NB4 (cell line): Measurements from ENCODE around the gene TDRD10.

Experiments used
- DNase-seq: peaks from one replicate; pipeline ENCODE4 v3.0.0; 2010; ENCODE audit warnings: low read depth
- H3K4me3 ChIP-seq: one replicate; pipeline ENCODE4 v1.5.1; 2011; ENCODE audit warnings: mild to moderate bottlenecking, low read depth, low read length, moderate library complexity
- CTCF ChIP-seq: IDR thresholded peaks from one replicate; pipeline ENCODE4 v1.5.1; 2012; ENCODE audit warnings: low read depth, low read length
- MAX ChIP-seq: IDR thresholded peaks from 2 replicates; pipeline ENCODE4 v1.6.1; 2011; ENCODE audit warnings: low read depth, low read length
- MYC ChIP-seq: IDR thresholded peaks from 2 replicates; pipeline ENCODE4 v1.6.1; 2011; ENCODE audit warnings: low read depth, low read length
- POLR2A ChIP-seq: IDR thresholded peaks from 2 replicates; pipeline ENCODE4 v1.6.1; 2011; ENCODE audit warnings: mild to moderate bottlenecking; ENCODE audit not compliant: insufficient read length; ENCODE audit errors: extremely low read depth

TDRD10 gene

DNA sequence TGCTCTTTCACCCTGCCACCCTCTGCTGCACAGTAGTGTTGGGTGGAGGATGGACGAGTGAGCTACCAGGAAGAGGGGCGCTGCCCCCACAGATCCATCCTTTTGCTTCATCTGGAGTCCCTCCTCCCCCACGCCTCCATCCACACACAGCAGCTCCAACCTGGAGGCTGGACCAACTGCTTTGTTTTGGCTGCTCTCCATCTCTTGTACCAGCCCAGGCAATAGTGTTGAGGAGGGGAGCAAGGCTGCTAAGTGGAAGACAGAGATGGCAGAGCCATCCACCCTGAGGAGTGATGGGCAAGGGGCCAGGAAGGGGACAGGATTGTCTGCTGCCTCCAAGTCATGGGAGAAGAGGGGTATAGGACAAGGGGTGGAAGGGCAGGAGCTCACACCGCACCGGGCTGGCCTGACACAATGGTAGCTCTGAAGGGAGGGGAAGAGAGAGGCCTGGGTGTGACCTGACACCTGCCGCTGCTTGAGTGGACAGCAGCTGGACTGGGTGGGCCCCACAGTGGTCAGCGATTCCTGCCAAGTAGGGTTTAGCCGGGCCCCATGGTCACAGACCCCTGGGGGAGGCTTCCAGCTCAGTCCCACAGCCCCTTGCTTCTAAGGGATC lies 74.0 kb downstream of the TDRD10 start:
- no peak overlapping the region for H3K4me3 ChIP-seq
- TF ChIP-seq POLR2A (no peak), CTCF (no peak), MYC (no peak), MAX (no peak)
- DNase-seq = no peak

DNA sequence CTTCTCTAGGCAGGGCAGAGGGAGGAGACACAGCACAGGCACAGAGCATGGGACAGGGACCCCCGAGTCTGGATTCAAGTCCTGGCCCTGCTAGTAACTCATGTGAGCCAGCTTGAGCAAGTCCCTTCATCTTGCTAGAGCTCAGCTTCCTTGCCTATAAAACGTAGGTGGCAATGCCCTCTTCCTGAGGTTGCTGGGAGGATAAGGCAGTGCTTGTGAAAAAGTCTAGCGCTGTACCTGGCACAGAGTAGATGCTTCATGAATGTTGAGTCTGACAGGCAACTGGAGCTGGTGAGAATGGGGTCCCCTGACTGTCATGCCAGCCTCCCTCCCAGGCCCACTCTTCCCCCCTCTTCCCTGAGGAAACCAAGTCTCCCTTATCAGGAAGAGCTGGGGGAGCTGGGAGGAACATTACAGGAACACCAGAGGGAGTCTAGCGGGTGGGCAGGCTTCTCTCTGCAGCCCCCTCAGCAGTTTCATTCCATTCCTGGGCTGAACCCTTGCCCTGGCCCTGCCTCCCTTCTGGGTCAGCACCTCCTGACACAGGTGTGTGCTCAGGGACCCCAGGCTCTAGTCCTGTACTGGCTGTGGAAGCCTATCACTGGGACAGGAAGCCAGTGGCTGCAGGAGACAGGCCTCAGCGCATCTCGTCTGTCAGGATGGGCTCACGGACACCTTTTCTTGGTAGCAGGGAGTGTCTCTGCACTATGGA lies 75.5 kb downstream of the TDRD10 start:
- TF ChIP-seq POLR2A = no peak
- TF ChIP-seq CTCF = no peak
- TF ChIP-seq MAX = no peak
- no peak for TF ChIP-seq MYC
- H3K4me3 ChIP-seq = no peak overlapping the region
- DNase-seq = no peak

DNA sequence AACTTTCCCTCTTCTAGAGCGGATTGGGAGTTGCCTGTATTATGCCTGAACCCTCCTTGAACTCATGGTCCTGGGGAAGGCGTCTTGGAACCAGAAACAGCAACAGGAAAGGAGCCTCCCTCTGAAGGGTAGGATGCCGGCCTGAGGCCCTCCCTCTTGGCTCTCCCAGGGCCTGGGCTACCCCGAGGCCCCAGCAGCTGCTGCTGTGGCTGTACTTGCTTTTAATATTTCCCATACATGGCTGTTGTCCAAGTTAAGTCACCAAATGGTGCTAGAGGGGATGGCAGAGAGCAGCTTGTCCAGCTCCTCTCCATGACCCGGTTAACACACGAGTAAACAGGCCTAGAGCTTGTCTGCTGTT lies 76.0 kb downstream of the TDRD10 start:
- no peak for DNase-seq
- H3K4me3 ChIP-seq = no peak overlapping the region
- TF ChIP-seq MAX (no peak), CTCF (no peak), POLR2A (no peak), MYC (no peak)

- TF ChIP-seq CTCF (no peak), MYC (no peak), POLR2A (no peak), MAX (no peak)
- no peak for DNase-seq
- no peak overlapping the region for H3K4me3 ChIP-seq
Observed at GRCh38 chr1:154579374-154579773, 77.4 kb downstream of the TDRD10 start.

DNA sequence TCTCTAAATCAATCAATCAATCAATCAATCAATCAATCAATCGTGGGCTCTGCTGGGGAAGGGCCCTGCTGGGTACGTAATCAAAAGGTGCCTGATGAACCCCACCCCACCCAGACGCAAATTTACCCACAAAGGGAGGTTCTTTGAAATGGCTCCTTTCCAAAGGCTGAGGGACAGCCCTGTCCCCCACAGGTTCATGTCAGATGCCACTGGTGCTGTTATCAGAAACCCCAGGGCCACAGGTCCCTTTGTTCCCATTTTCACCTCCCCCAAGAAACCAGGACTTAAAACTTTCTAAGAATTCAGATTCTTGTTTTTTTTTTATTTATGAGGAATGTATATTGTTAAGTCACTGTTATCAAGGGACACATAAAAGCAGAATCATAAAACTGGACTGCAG lies 79.7 kb downstream of the TDRD10 start:
- H3K4me3 ChIP-seq = no peak overlapping the region
- TF ChIP-seq CTCF (no peak), MYC (no peak), POLR2A (no peak), MAX (no peak)
- no peak for DNase-seq
